ENCODE data around the gene TSTD1.
"Not testable (repeated sequence)": the region's sequence is repeated elsewhere in the genome, so short reads cannot be mapped to it uniquely, and the experiment has no call there.

GRCh38 chr1:161026954-161027353 is 11.8 kb downstream of the TSTD1 start:
- TF ChIP-seq CTCF, POLR2AphosphoS5, EP300, POLR2A (IDR thresholded peaks at IDR 0.05): not testable (repeated sequence)

All from suprapubic skin (tissue), 4 donors.